HG03457 (cell line): Measurements from ENCODE around the gene ASAP2.
"Not testable (repeated sequence)": the region's sequence is repeated elsewhere in the genome, so short reads cannot be mapped to it uniquely, and the experiment has no call there.

Experiments
- ATAC-seq: cut with Tn5 transposase; IDR thresholded peaks from one replicate; pipeline ENCODE4 v1.9.1; 2021; ENCODE audit warnings: moderate number of reproducible peaks; ENCODE audit not compliant: unreplicated experiment

The ASAP2 gene

DNA sequence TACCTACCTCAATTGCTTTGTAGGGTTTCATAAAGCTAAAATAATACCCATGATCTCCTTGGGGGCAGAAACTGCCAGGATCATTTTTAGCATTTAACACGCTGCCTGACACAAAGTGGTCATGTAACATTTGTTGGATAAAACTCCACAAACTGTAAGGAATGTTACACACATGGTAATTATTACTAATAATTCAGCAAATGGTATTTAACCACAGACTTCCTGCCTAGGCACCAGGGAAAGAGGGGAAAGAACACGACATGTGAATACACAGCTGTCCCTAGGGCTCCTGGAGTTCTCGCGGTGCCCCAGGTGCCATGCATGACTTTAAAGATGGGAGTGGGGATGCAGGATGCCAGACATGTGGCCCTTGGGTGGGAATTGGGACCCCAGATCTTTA is 43.5 kb downstream of the ASAP2 start:
- ATAC-seq = no peak

DNA sequence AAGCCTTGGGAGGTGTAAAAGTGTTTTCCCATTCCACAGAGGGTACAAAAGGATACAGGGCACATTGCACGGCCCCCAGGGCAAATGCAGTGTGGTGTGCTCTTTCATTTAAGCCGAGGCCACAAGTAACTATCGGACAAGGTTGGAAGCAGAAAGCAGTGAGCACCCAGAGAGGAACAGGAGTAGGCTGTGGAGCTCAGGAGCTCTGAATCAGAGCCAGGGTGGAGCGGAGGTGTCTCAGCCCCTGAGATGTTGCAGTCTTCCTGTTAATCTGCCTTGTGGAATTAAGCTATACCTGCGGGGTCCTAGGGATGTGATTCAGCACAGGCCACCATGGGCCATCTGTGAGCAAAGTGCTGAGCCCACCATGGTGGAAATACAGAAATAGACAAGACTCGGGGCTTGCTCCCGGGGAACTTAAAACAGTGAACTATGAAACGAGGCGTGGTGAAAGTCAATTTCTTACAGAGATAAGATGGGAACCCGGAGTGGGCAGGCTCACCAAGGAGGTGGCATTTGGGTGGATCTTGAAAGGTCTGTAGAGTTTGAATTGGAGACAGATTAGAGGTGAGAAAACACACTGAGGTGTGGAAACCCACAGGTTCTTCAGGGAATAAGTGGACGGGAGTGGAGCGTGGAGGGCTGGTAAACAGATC is 44.0 kb downstream of the ASAP2 start:
- ATAC-seq = no peak

DNA sequence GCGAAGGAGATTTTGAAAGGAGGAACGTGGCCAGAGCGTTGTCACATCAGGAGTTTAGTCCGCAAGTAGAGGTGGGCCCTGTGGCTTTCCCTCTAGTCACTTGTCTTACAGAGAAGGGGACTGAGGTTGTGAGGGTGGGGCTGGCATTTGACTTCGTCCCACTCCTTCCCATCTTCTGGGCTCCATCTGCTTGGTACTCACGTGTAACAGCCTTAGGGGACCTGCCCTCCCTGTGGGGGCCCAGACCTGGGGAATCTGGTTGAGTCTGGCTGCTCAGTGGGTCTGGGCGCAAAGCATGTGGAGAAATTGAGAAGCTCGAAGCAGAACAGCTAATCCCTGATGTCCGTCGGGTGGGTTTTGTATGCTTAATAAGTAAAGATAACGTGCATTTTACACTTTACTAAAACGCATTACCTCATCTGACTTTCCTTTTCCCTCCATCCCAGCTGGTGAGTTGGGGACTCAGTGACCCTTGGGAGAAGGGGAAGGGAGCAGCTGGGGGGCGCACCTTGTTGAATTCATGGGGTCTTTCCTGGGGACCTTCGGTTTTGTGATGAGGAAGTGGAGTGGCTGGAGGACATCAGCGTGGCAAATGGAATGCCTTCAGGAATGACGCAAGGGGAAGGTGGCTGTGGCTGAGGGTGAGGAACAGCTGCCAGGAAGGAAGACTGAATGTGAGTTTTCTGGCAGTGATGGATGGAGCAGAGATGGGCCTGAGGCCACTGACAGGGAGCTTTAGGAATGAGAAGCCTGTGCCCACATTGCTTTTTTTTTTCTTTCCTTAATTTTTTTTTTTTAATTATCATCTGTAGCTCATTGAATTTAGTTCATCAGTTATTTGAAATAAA is 44.8 kb downstream of the ASAP2 start:
- no peak for ATAC-seq

DNA sequence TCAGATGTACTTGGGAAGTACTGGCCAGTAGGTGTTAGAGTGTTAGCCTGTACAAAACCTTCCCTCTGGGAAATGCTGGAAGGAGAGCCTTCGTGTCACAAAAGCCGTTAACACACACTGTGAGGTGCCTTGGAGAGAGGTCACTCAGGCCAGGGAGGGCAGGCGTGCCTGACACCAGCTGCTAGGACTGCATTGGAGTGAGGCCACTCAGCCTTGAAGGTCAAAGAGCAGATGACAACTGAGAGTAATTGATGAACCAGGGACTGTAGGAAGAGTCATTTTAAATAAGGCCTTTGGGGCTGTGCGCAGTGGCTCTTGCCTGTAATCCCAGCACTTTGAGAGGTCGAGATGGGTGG is 45.4 kb downstream of the ASAP2 start:
- no peak for ATAC-seq

DNA sequence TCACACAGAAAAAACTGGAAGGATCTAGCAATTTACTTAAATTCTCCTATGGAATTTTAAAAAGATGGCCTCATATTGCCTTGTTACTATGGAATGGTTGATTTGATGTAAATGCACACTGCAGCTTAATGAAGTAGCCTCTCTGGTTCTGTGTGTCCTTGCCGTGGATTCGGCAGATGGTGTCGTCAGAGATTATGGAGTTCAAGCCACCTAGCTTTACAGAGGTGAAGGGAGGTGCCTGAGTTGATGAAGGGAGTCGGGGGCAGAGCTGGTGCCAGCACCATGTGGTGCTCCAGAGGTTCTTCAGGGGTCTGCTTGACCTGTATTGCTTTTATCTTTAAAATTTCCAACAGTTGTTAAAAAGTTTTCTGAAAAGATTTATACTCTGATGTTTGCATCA is 48.8 kb downstream of the ASAP2 start:
- no peak for ATAC-seq

DNA sequence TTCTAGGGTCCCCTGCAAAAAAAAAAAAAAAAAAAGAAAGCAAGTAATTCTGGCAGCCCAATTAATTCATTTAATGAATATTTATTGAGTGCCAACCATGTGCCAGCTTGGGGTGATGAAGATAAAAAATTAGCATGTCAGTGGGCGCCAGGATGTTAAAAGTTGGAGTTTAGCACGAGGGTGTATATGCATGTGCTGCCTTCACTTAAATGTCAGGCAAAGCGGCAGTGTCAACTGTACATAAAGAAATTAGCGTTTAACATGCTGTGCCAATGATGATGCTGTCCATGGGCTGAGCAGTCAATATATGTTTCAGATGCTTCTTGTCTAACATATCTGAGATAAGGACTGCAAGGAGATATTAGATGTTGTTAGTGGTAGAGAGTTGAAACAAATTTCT is 49.5 kb downstream of the ASAP2 start:
- ATAC-seq = no peak

DNA sequence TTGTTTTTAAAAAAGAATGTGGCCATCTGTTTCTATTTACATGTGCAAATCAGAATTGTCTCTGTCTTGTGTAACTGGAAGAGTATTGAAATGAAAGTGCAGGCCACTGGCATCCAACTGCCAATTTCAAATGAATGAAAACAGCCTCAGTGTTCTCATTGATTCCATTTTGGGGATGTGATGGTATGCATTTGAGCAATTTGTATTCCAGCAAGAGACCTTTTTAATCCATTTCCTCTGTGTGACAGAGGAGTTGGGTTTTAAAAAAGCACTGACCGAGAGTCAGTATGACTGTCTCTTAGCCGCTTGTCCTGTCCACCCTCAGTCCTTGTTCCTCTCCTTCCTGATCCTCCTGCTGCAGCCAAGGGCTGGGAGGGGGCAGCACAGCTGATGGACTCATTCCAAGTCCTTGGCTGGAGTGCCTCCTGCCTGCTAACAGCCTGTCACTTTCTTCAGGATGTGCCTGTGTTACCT is 50.0 kb downstream of the ASAP2 start:
- no peak for ATAC-seq

DNA sequence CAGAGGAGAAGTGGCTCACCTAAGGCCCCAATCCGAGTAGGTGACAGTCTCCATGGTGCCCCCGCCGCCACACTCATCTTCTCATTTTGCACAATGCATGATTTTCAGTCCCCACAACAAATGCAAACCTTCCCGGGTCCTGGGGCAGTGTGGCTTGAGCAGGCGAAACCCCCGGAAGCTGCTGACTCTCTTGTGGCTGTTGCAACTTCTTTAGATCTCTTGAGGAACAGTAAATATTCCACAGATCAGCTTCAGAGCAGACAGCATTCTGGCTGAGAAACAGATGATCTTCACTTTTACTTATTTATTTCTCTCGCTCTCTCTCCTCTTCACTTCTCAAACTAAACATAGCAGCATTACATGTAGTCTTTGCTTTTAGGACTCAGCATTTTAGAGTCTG is 51.9 kb downstream of the ASAP2 start:
- no peak for ATAC-seq

DNA sequence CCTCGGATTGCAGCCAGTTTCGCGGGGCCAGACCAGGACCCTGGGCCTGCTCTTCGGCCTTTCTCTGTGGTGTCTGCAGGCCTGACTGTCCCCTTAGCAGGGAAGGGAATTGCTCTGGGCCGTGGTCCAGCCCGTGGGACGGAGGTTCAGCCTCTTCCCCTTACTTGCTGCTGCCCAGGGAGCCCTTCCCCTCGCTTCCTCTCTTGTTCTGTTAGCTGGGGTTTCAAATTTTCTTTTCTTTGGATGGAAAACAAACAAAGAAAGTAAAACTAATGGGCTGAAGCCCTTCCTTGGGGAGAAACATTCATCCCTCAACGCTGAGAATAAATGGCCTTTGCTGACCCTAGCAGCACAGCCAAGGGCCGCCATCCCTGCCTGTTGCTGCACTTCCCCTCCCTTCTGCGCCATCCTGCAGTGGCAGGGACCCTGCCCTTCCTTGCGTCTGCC is 52.4 kb downstream of the ASAP2 start:
- no peak for ATAC-seq

DNA sequence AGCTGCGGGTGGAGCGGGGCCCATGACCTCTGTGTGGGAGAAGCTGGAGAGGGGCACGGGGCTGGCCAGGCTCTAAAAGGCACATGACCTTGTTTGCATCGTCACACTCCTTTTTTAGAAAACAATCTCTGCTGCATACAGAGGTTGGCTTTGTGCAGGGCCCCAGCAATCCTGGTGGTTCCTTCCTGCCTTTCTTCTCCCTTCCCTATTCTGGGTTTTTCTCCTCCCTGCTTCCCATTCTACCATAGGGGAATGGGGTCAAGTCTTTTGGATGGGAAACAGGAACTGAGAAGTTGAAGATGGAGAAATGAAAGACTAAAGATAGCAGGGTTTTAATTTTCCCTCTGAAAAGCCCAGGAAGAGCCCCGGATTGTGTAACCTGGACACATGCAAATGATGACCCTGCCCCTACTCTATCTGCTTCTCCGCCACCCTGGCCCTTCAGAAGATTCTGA is 53.9 kb downstream of the ASAP2 start:
- no peak for ATAC-seq

DNA sequence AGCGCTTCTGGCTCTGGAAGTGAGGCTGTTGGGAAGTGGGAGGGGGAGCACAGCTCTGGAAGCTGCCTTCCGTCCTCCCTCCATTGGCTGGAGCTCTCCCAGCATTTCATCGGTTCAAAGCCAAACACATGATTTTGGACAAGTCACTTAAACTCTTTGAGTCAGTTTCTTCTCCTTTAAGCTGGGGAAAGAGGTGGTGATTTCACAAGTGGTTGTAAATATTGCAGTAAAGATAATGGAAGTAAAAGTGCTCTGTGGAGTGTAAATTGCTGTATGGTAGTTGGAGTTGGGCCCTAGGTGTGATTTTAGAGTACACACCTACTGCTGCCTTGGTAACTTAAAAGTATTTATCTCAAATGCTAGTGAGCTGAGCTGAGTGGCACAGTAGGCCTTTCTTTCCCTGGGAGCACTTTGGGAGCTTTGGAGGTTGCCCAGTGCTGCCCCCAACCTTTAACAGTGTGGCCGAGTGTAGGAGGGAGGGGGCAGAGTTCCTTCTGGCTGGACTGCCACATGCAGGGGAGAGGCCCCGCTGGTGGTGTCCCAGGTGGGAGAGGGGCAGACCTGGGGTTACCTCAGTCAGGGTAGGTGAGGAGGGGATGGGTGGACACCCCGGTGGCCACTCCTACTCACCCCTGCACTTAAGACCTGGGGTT is 54.7 kb downstream of the ASAP2 start:
- no peak for ATAC-seq

DNA sequence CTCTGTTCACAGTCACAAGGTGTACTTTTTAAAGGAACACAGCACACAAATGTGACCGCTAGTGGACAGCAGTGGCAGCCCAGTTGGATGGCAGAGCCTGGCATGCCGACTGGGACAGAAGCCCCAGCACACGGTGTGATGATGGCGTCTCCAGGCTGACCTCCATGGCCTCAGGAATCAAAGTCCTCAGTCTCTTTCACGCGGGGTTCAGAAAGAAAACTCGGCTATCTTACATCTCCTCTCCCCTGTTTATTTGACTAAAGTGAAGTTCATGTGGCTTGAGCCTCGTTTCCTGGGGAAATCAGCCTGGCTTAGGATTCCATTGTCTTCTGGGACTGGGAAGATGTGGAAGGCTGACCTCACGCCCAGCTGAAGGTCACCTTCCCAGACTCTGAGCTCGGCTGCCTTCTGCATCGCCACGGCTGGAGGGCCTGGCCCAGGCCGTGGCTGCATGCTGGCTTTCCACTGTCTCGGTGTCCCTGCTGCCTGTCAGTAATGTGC is 56.1 kb downstream of the ASAP2 start:
- ATAC-seq = no peak

DNA sequence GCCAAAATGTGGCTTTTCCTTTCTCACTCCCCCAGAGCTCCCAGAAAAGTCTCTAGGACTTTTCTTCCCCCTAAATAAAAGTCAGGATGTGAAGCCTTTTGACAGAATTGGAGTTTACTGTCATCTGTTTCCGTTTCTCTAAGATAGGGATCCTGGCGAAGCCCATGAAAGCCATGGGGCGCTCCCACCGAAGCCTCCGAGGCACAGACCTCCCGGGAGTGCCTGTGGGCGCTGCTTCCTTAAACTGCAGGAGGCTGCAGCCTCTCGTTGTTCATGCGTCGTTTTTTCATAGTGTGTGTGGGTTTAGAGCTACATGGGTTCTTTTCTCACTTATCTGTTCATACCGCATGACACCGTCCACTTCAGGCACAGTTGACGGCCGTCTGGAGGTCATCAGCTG is 56.8 kb downstream of the ASAP2 start:
- no peak for ATAC-seq

DNA sequence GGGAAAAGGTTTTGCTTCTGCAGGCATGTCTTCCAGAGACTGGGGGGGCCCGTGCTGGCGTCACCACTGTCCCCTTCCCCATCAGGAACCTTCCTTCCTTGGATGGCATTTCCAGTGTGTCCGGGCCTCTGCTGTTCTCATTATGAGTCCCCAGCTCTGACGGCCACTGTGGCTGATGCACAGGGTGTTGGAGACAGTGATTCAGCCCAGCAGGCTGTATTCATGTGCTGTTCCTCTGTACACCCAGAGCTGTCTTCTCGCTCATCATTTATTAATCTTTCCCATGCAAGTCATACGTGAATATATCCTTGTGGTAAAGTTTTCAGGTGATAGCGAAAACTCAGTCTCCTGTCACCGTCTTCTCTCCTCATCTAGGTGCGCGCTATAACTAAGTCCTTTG is 57.7 kb downstream of the ASAP2 start:
- ATAC-seq = no peak

DNA sequence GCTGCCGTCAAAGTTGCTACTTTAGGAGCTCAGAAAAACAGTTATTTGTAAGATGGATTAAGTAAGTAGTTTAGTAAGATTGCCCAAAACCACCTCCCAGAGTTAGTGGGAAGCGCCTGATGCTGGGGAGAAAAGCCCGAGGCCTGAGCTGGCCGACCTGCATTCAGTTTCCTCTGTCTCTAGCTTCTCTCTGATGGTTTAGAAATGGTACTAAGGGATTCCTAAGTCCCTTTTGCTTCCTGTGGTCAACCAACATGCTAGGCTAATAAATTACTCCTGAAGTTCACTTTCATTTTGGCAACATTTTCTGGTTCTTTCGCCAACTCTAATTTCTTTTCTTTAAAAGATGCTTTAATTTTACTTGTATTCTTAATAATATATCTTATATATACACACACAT is 60.1 kb downstream of the ASAP2 start:
- no peak for ATAC-seq

DNA sequence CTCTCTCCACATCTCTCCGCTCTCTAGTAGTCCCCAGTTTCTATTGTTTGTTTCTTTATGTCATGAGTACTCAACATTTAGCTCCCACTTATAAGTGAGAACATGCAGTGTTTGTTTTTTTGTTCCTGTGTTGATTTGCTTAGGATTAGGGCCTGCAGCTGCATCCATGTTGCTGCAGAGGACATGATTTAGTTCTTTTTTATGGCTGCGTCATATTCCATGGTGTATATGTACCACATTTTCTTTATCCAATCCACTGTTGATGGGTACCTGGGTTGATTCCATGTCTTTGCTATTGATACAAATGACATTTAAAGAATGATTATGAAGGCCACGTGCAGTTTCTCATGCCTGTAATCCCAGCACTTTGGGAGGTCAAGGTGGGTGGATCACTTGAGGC is 60.7 kb downstream of the ASAP2 start:
- ATAC-seq = not testable (repeated sequence)

DNA sequence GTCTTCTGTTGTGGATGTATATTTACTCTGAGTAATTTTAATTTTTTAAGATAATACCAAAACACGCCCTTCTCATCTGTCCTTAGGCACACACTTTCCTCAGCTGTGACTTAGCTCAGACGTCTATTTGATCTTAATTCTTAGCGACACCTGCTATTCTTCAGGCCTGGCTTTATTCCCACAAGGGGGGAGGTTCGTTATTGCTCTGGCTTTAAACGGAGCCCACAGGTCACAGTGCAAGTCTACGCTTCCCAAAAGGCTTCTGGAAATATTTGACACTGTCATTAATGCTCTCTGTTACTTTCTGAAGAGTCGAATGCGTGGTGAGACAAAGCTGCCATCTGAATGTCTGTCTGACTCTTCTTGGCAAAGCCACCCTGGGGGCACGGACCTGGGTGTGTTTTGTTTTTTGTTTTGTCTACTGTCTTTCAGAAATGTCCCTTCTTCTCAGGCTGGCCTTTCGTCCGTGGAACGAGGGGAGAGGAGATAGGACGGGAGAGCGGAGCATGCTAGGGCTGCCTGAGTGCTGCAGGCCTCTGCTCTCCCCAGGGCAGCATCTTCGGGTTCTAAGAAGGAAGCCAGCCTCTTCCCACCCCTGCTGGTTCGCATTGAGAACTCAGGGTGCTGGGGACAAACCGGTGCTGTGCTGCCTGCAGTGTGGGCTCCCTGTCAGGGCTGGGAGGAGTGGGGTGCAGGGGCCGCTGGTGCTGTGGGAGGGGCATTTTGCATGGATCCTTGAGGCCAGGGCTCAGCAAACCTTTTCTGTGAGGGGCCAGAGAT is 61.9 kb downstream of the ASAP2 start:
- ATAC-seq = no peak

DNA sequence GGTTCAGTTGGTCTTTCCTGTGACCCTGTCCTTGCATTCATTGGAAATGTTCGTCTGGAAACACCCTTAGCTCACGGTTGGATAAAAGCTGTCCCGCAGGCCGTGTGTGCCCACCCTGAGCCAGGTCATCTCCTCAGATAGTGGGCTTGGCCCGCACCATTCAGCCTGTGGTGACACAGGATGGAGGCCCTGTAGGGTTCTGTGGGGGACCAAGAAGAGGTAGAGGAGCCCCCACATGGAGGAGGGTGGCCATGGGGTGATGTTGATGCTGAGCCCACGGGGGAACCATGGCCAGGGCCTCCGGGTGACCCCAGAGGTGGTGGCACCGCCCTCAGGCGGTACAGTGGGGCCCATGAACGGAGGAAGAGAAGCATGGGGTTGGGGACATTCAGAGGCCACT is 62.7 kb downstream of the ASAP2 start:
- ATAC-seq = no peak

DNA sequence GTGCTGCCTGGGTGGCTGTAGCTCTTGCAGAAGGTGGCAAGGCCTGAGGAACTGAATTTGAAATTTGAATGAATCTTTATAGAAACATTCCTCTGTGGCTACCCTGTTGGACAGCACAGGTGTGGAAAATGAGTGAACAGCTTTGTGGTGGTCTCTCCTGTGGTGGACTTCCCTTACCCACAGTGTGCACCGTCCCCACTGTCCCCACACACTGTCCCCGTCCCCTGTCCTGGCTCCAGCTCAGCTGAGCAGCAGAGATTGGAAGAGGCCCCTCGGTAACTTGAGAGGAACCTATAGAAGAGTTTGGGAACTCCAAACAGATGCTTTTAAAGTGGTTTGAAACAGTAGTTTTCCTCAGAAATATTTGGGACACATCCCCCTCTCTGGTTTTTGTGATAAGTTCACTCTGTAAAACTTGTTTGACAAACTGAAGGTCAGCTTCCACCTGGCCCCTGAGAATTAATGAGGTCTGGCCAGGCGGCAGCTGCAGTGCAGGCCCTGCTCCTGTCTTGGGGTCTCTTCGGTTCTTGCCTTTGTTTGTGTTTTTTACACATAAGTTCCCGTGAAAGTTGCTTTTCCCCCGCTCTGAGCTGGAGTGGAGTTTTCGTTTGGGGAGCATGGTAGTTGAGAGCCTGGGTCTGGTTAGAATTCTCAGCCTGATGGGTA is 63.2 kb downstream of the ASAP2 start:
- ATAC-seq = no peak

DNA sequence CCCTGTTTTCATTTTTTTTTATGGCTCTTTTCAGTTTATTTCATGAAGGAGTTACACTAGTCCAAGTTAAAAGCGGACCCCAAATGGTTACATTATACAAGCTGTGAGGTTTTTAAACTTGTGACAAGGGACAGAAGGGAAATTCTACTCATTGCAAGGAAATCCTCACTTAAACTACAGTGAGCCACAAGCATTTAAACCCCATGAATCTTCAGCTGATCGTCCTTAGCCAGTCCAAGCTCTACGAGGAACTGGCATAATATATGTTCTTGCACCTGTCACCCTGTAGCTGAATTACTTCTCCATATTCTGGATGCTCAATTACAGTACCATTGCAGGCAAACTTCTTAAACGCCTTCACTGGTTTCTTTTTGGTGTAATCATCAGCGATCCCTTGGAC is 64.5 kb downstream of the ASAP2 start:
- ATAC-seq = no peak
